HG03103 (cell line): ENCODE measurements around the gene MRS2.

Experiments
- ATAC-seq: cut with Tn5 transposase; IDR thresholded peaks from one replicate; pipeline ENCODE4 v1.9.1; 2021; ENCODE audit warnings: low read depth; ENCODE audit not compliant: unreplicated experiment

MRS2 gene

DNA sequence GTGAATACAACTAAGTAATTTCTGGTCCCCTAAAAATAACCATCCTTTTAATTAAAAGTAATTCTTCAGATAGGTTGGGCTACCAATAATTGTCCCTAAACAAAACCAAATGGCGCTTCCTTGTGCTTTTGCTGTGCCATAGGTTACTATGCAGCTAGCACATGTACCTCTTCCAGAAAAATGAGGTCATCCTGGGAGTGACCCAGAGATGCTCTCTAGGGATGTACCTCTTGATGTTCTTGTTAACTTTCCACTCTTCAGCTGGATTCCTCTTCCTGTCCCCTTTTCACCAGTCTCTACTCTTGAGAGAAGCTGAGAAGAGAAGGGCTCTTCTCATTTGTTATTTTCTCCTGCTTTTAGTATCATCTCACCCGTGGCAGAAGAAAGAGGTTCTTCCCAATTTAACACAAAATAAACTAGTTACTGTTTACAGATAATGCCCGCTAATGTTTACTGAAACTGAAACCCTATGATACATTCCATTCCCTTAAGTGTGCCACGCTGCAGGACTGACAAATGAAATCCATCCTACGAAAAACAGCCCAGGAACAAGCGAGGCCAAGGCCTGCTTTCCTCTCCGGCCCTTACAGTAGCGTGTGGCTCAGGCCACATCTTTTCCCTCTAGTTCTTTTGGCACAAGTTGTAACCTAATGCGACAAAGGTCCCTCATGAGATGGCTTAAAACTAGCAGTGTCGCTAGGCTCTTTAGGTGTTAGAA lies 24.2 kb downstream of the MRS2 start:
- ATAC-seq: no peak

DNA sequence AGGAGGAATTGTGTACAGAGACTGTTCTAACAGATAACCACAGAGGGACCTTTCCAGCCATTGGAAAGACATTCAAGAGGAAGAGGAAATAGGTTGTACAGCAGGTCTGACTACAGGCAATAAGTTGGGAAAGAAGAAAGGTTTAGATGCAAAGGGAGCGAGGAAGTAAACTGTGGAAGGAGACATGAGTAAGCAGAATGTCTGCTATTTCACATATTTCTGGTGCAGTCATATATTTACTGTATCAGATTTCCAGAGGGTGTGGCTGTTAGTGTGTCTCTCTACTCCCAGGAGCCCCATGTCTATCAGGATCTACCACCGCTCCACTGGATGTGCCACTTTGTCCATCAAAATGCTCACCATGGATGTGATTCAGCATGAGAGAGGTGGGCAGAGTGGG lies 25.9 kb downstream of the MRS2 start:
- ATAC-seq: no peak

- ATAC-seq: no peak
Measured at GRCh38 chr6:24429146-24429545, 26.4 kb downstream of the MRS2 start.

GRCh38 chr6:24430086-24430485 lies 27.4 kb downstream of the MRS2 start:
- ATAC-seq: no peak

GRCh38 chr6:24431045-24431451 lies 28.3 kb downstream of the MRS2 start:
- no peak for ATAC-seq

DNA sequence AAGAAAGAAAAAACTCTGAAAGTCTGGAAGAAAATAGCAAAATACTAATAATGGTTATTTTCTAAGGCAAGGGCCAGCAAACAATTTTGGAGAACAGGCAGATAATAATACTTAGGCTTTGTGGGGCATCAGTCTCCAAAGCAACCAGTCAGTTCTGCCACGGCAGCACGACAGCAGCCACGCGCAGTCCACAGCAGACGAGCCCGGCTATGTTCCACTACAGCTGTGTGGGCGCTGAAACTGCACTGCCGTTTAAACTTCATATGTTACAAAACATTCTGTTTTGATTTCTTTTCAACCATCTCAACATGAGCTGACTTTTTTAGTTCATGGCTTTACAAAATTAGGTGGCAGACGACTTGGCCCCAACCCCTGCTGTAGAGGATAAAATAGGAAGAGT lies 29.9 kb downstream of the MRS2 start:
- ATAC-seq: no peak

DNA sequence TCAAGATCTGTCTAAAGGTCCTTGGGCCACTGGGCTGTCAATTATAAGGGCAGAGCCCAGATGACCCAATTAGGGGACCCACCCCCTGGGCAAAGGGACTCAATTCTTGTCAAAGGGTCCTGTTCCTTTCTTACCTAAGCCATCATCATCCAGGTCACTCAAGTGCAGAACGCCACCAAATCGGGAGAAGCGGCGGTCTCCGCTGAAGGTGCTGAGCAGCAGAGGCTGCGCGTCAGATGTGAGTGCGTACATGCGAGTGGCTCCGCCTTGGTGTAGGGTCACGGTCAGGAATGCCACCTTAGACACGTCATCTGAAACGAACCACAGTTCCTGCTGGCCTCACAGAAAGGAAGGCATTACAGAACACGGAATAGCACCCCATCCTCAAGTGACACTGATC lies 34.2 kb downstream of the MRS2 start:
- ATAC-seq: no peak

DNA sequence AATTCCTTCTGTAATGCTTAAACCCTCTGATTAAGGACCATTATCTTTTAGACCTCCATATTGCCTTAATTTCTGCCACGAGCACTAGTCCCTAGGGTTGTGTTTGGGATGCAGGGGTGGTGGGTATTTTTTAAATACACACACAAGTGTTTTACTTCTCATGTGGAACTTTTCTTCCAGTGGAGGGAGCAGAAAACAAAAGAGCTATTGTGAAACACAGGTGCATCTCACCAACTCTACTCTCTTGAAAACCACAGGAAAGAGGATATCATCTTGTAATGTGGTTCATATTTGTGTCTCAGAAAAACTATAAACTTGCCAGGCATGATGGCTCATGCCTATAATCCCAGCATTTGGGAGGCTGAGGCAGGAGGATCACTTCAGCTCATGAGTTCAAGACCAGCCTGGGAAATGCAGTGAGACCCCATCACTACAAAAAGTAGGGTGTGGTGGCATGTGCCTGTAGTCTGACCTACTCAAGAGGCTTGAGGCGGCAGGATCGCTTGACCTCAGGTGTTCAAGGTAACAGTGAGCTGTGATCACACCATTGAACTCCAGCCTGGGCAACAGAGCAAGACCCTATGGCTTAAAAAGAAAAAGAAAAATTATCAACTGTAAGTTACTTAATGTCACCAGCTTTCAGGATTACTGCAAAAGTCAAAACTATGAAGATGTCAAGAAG lies 37.3 kb downstream of the MRS2 start:
- ATAC-seq: no peak

GRCh38 chr6:24440897-24441598 lies 38.3 kb downstream of the MRS2 start:
- ATAC-seq: no peak

GRCh38 chr6:24441599-24441904 lies 38.8 kb downstream of the MRS2 start:
- no peak for ATAC-seq

- no peak for ATAC-seq
Measured at GRCh38 chr6:24444588-24444987, 41.9 kb downstream of the MRS2 start.

DNA sequence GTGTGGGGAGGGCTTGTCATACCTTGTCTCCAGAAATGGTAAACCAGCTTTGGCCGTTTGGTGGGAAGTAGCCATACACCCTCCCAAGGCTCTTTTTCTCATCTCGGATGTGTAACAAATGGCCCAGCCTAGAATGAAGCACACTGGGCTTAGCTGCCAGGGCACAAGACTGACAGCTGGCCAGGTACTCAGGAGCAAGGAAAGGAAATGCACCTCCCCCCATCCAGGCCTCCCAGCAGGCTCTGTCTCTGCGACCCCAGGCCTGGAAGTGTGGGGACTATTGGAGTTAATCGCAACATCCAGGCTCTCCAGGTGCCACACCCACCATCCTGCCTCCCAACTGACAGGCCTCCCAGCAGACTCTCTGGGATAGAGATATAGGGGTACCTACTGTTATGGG lies 43.0 kb downstream of the MRS2 start:
- ATAC-seq: no peak

GRCh38 chr6:24446670-24447069 lies 43.9 kb downstream of the MRS2 start:
- no peak for ATAC-seq

DNA sequence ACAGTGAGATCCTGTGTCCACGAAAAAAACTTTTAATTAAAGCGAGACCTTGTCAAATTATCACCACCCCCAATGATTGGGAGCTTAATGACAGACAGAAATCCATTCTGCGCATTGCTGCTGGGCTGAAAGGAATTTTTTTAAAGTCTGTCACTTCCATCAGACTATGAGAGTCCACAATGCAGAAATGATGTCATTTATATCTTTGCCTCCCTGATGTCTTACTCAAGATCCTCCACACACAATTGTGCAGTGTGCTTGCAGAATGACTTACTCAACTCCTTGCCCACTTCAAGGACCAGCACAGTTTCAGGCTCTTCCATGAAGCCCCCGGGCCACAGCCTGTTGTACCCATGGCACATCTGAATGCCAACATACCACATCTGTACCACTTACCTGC lies 45.7 kb downstream of the MRS2 start:
- ATAC-seq: no peak

DNA sequence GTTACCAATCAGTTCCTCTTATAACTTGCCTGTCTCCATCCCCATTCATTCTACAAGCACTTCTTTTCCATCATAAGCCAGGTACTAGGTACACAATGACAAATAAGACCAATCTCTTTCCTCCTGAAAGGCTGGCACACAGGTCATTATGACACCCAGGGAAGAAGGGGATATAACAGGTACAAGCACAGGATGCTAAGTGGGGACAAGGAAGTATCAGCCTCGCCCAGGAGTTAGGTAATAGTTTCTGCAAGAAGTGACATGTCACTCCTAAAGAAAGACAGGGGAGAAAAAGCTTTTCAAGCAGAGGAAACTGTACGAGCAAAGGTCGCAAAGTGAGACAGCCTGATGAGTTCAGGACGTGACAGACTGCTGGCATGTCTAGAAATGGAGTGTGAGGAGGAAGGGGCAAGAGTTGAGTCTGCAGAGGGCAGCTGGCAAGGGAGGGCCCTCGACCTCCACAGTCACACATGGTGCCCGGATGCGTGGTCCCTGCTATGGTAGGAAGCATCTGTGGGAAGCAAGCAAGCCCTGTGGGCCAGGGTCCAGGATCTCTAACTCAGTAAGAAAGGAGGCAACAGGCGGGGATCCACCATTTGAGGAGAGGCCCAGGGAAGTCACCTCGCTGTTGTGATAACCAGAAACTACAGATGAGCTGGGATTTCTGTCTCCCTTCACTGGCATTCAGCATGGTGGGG lies 46.2 kb downstream of the MRS2 start:
- no peak for ATAC-seq

DNA sequence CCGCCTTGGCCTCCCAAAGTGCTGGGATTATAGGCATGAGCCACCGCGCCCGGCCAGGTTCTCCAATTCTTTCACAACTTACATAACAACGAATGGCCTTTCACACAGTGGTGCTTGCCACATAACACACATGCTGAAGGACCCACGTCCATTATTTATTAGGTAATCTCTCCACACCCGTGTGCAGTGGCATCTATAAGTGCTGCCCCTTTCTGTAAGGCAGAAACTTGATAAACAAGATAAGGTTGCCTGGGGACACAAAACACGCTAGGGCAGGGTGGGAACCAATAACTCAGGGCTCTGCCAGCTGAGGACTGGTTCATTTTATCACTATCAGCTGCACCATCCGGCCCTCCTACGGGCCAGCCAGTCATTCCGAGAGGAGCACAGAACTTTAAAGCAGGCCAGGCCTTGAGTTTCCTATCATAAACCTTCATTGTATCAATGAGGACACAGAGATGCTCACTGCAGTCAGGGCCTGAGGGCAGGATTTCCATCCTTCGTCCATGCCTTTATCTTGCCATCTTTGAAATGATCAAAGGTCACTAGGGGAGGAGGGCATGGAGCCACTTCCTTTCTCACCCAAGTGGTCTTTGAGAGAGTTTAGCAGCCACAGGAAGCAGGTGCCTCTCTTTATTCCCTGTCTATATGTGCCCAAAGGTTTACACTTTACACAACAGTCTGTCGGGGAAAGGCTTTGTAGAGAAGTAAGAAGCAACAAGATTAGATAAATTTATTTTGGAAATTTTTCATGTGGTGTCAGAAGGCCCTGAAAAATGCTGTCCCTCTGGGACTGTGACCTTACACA lies 49.0 kb downstream of the MRS2 start:
- no peak for ATAC-seq

DNA sequence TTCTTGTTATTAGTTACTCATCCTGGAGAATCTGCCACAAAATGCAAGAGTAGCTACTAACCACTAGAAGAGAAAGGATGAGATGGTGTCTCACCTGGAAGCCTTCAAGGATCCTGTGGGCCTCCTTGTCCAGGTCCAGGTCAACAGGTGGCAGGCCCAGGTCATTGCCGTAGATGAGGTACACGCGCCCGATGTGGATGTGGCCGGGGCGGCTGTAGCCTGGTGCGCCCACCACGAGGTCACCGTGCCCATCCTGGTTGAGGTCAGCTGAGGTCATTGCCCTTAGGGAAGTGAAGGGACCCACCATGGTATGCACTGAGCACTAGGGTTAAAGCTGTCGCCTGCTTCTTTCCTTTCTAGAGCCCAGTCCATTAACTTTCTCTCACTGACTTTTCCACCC lies 51.2 kb downstream of the MRS2 start:
- ATAC-seq: no peak

DNA sequence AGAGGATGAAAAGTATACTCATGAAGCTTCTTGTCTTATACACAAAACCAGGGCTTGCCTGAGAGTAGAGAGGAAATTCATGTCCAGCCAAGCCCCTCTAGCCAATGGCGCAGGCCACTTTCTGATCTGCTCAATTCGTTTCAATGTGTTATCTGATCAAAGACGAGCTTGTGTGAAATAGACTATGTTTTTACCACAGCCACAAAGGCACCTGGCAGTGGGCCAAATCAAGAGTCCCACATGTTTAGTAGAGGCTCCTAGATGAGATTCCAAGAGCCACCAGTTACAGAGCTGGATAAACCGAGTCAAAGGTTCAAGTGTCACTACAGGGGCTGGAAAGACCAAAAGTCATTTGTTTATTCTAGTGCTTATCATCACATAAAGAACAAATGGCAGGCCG lies 51.7 kb downstream of the MRS2 start:
- ATAC-seq: no peak

DNA sequence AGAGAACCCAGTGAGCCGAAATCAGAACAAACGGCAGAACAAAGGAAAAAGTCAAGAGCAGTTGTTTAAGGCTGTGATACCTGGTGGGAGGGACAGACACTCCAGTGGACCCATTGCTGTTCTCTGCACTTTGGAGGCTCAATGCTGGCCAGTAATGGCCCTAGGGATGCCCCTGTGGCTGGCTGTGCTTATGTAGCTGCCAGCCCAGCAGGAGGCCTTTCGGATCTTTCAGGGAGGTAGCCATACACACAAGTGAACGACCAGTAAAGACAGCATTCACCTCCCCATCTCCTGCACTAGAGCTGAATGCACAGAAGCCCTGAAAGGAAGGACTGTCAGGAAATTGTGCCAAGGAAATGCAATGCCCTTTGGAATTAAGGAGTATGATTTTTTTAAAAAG lies 52.3 kb downstream of the MRS2 start:
- no peak for ATAC-seq

DNA sequence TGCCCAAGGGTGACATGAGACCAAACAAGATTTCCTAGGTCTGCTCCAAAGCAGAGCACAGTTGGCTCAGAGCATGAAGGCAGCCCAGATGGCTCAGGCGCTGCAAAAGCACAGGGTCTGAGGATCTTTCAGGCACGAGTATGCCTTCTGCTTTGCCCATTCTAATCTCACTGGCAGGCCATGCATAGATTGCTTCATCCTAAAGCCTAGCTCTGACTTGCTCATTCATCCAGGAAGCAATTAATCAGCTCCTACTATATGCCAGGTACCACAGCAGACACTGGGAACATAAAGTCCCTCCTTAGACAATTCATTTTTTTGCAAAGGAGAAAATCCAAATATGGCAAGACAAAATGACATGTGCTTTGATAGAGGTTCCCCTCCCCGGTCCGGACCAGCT lies 55.4 kb downstream of the MRS2 start:
- no peak for ATAC-seq

- no peak for ATAC-seq
Measured at GRCh38 chr6:24458941-24459340, 56.2 kb downstream of the MRS2 start.
